WTC11 (cell line): ENCODE data around the gene CACTIN. TPM values are rescaled to one million over a fixed set of nuclear protein-coding genes. Genes with fewer than 3 reads are reported as not detected.

ENCODE experiments used
- ATAC-seq: fragments of 200-7000 bp; cut with Tn5 transposase; 2 replicates; pipeline ENCODE4 v1.10.0; 2021; ENCODE audit warnings: mild to moderate bottlenecking, moderate library complexity
- CTCF ChIA-PET: fragments of 300-600 bp; sonication (Branson Sonifier 250); formaldehyde crosslinking; loops from one replicate; lab custom pipeline; 2021; ENCODE audit warnings: antibody characterized with exemption; lab: Charles Lee
- POLR2A ChIA-PET: fragments of 350-600 bp; sonication (Branson Sonifier 250); formaldehyde crosslinking; loops from one replicate; lab custom pipeline; 2021; ENCODE audit warnings: antibody characterized with exemption; lab: Charles Lee
- DNase-seq: peaks from one replicate; pipeline ENCODE4 v3.0.0; 2021; ENCODE audit warnings: low spot score
- H3K27ac Mint-ChIP-seq: 2 replicates; pipeline ENCODE4 v1.8.0; 2021; ENCODE audit warnings: mixed read lengths
- H3K27me3 Mint-ChIP-seq: 2 replicates; pipeline ENCODE4 v1.8.0; 2021; ENCODE audit warnings: low read depth, mild to moderate bottlenecking, moderate library complexity, mixed read lengths
- H3K36me3 Mint-ChIP-seq: 2 replicates; pipeline ENCODE4 v1.8.0; 2021; ENCODE audit warnings: mixed read lengths
- H3K4me1 Mint-ChIP-seq: 2 replicates; pipeline ENCODE4 v1.8.0; 2022; ENCODE audit warnings: mixed read lengths
- H3K4me3 Mint-ChIP-seq: 2 replicates; pipeline ENCODE4 v1.8.0; 2021; ENCODE audit warnings: mild to moderate bottlenecking, moderate library complexity, mixed read lengths
- H3K9me3 Mint-ChIP-seq: 2 replicates; pipeline ENCODE4 v1.8.0; 2021; ENCODE audit warnings: mixed read lengths
- CREM ChIP-seq: sonication (generic); formaldehyde crosslinking; IDR thresholded peaks from 2 replicates; pipeline ENCODE4 v1.8.1; 2022; ENCODE audit warnings: mild to moderate bottlenecking, missing genetic modification reagents, moderate library complexity
- EMX1 ChIP-seq: fragments of 250-450 bp; sonication (Bioruptor Pico); IDR thresholded peaks from 2 replicates; pipeline ENCODE4 v1.8.0; 2021; ENCODE audit warnings: mild to moderate bottlenecking
- ETV6 ChIP-seq: sonication (generic); formaldehyde crosslinking; IDR thresholded peaks from 2 replicates; pipeline ENCODE4 v1.8.1; 2022; ENCODE audit warnings: mild to moderate bottlenecking, missing genetic modification reagents
- IRF2 ChIP-seq: sonication (generic); formaldehyde crosslinking; IDR thresholded peaks from 2 replicates; pipeline ENCODE4 v1.8.0; 2022; ENCODE audit warnings: low read depth, missing genetic modification reagents, borderline replicate concordance
- KAT7 ChIP-seq: sonication (generic); formaldehyde crosslinking; IDR thresholded peaks from 2 replicates; pipeline ENCODE4 v1.8.1; 2023; ENCODE audit warnings: missing genetic modification reagents, mild to moderate bottlenecking, borderline replicate concordance
- MXD4 ChIP-seq: fragments of 250-450 bp; sonication (Bioruptor Pico); IDR thresholded peaks from 2 replicates; pipeline ENCODE4 v1.8.0; 2021; ENCODE audit warnings: mild to moderate bottlenecking, moderate library complexity, borderline replicate concordance
- NFATC4 ChIP-seq: fragments of 250-450 bp; sonication (Bioruptor Pico); IDR thresholded peaks from 2 replicates; pipeline ENCODE4 v1.9.0; 2021; ENCODE audit warnings: mild to moderate bottlenecking
- NFE2L1 ChIP-seq: sonication (generic); formaldehyde crosslinking; IDR thresholded peaks from 2 replicates; pipeline ENCODE4 v1.8.1; 2023; ENCODE audit warnings: missing genetic modification reagents
- NR1H2 ChIP-seq: sonication (generic); formaldehyde crosslinking; IDR thresholded peaks from 2 replicates; pipeline ENCODE4 v1.9.0; 2021; ENCODE audit warnings: mild to moderate bottlenecking, moderate library complexity, missing genetic modification reagents
- SP1 ChIP-seq: sonication (generic); formaldehyde crosslinking; conservative IDR thresholded peaks from 2 replicates; pipeline ENCODE4 v1.8.1; 2022; ENCODE audit warnings: missing genetic modification reagents
- ZNF219 ChIP-seq: sonication (generic); formaldehyde crosslinking; IDR thresholded peaks from 2 replicates; pipeline ENCODE4 v1.8.0; 2023; ENCODE audit warnings: missing genetic modification reagents, mild to moderate bottlenecking, borderline replicate concordance
- ZNF396 ChIP-seq: fragments of 250-450 bp; sonication (Bioruptor Pico); IDR thresholded peaks from 2 replicates; pipeline ENCODE4 v1.8.0; 2021; ENCODE audit warnings: mild to moderate bottlenecking, moderate library complexity, borderline replicate concordance
- ZNF423 ChIP-seq: fragments of 250-450 bp; sonication (Bioruptor Pico); IDR thresholded peaks from 2 replicates; pipeline ENCODE4 v2.1.2; 2022; ENCODE audit warnings: mild to moderate bottlenecking, moderate library complexity
- total RNA-seq: library from RNA; stranded (reverse); gene quantifications from 3 replicates; pipeline ENCODE4 v1.2.3, GENCODE V29; 2021
- TF ChIP-seq, protein P1 (sequence below): fragments of 250-450 bp; sonication (Bioruptor Pico); IDR thresholded peaks from 2 replicates; pipeline ENCODE4 v1.9.0; 2021; ENCODE audit warnings: mild to moderate bottlenecking, borderline replicate concordance
- TF ChIP-seq, protein P2 (sequence below): fragments of 250-450 bp; sonication (Bioruptor Pico); IDR thresholded peaks from 2 replicates; pipeline ENCODE4 v1.9.0; 2021; ENCODE audit warnings: mild to moderate bottlenecking
- TF ChIP-seq, protein P3 (sequence below): sonication (generic); formaldehyde crosslinking; IDR thresholded peaks from 2 replicates; pipeline ENCODE4 v1.8.0; 2022; ENCODE audit warnings: mild to moderate bottlenecking, missing genetic modification reagents
- TF ChIP-seq, protein P4 (sequence below): sonication (generic); formaldehyde crosslinking; IDR thresholded peaks from 2 replicates; pipeline ENCODE4 v1.8.1; 2023; ENCODE audit warnings: mild to moderate bottlenecking, missing genetic modification reagents
- TF ChIP-seq, protein P5 (sequence below): sonication (generic); formaldehyde crosslinking; IDR thresholded peaks from 2 replicates; pipeline ENCODE4 v1.8.1; 2022; ENCODE audit warnings: low read depth, missing genetic modification reagents, borderline replicate concordance

The CACTIN gene
- total RNA-seq, 1 experiment from 2014 or later: 42.2 TPM

DNA sequence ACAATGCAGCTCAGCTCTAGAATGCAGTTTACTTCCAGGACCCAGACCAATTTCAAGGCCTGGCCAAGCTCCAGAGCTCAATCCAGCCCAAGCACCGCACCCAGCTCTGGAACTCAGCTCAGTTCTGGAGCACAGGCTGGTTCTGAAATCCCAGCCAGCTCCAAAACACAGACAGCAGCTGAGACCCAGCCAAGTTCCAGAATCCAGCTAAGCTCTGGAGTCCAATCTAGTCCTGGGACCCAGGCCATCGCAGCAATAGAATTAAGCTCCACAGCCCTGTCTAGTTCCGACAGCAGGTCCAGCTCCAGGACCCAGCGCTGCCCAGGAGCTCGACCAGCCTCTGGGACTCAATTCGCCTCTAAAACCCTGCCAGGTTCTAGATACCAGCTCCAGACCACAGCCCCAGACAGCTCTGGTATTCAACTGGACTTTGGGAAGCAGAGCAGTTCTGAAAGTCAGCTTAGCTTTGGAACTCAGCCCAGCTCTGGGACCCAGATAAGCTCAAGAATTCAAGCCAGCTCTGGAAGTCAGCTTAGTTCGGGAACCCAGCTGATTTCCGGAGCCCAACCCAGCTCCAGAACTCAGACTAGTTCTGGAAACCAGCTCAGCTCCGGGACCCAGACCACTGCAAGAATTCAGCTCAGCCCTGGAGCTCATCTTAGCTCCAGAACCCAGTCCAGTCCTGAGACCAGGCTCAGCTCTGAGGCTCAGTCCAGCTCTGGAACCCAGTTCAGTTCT lies 34.5 kb downstream of the CACTIN start (continued):
- TF ChIP-seq, protein P1, sequence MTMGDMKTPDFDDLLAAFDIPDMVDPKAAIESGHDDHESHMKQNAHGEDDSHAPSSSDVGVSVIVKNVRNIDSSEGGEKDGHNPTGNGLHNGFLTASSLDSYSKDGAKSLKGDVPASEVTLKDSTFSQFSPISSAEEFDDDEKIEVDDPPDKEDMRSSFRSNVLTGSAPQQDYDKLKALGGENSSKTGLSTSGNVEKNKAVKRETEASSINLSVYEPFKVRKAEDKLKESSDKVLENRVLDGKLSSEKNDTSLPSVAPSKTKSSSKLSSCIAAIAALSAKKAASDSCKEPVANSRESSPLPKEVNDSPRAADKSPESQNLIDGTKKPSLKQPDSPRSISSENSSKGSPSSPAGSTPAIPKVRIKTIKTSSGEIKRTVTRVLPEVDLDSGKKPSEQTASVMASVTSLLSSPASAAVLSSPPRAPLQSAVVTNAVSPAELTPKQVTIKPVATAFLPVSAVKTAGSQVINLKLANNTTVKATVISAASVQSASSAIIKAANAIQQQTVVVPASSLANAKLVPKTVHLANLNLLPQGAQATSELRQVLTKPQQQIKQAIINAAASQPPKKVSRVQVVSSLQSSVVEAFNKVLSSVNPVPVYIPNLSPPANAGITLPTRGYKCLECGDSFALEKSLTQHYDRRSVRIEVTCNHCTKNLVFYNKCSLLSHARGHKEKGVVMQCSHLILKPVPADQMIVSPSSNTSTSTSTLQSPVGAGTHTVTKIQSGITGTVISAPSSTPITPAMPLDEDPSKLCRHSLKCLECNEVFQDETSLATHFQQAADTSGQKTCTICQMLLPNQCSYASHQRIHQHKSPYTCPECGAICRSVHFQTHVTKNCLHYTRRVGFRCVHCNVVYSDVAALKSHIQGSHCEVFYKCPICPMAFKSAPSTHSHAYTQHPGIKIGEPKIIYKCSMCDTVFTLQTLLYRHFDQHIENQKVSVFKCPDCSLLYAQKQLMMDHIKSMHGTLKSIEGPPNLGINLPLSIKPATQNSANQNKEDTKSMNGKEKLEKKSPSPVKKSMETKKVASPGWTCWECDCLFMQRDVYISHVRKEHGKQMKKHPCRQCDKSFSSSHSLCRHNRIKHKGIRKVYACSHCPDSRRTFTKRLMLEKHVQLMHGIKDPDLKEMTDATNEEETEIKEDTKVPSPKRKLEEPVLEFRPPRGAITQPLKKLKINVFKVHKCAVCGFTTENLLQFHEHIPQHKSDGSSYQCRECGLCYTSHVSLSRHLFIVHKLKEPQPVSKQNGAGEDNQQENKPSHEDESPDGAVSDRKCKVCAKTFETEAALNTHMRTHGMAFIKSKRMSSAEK (CRISPR knock-in tag): no peak
- TF ChIP-seq ZNF423 (CRISPR knock-in tag) (no peak), NFATC4 (no peak), IRF2 (CRISPR knock-in tag) (no peak), ZNF396 (no peak), SP1 (CRISPR knock-in tag) (no peak)
- TF ChIP-seq, protein P2, sequence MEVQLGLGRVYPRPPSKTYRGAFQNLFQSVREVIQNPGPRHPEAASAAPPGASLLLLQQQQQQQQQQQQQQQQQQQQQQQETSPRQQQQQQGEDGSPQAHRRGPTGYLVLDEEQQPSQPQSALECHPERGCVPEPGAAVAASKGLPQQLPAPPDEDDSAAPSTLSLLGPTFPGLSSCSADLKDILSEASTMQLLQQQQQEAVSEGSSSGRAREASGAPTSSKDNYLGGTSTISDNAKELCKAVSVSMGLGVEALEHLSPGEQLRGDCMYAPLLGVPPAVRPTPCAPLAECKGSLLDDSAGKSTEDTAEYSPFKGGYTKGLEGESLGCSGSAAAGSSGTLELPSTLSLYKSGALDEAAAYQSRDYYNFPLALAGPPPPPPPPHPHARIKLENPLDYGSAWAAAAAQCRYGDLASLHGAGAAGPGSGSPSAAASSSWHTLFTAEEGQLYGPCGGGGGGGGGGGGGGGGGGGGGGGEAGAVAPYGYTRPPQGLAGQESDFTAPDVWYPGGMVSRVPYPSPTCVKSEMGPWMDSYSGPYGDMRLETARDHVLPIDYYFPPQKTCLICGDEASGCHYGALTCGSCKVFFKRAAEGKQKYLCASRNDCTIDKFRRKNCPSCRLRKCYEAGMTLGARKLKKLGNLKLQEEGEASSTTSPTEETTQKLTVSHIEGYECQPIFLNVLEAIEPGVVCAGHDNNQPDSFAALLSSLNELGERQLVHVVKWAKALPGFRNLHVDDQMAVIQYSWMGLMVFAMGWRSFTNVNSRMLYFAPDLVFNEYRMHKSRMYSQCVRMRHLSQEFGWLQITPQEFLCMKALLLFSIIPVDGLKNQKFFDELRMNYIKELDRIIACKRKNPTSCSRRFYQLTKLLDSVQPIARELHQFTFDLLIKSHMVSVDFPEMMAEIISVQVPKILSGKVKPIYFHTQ (CRISPR knock-in tag): no peak

DNA sequence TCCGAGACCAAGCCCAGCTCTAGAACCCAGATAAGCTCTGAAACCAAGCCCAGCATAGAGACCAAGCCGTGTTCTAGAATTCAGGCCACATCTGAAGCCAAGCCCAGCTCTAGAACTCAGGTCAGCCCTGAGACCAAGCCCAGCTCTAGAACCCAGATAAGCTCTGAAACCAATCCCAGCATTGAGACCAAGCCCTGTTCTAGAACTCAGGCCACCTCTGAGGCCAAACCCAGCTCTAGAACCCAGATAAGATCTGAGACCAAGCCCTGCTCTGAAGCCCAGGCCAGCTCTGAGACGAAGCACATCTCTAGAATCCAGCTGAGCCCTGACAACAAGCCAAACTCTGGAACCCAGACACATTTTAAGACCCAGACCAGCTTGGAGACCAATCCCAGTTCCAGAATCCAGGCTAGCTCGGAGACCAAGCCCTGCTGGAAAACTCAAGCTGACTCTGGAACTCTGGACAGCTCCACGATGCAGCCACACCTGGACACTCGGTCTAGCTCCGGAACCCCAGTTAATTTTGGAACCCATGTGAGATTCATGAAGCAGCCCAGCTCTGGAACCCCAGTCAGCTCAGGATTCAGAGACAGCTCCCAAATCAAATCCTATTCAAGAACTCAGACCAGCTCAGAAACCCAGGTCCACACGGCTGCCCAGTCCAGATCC lies 35.5 kb downstream of the CACTIN start:
- Mint-ChIP-seq H3K36me3 (0 out of 2 replicates have a peak, but pooled peaks cover 2% of the 10 kb centered on the region), H3K4me3 (no peak overlapping the region), H3K9me3 (peaks cover 17% of the 10 kb centered on the region), H3K27me3 (peaks cover 37% of the 10 kb centered on the region), H3K27ac (no peak overlapping the region), H3K4me1 (no peaks in the 10 kb centered on the region)
- no peak for TF ChIP-seq KAT7 (CRISPR knock-in tag)
- no peak for TF ChIP-seq EMX1
- no peak for TF ChIP-seq ETV6
- TF ChIP-seq ZNF219 (CRISPR knock-in tag): no peak
- TF ChIP-seq CREM: no peak
- no peak for TF ChIP-seq NR1H2 (CRISPR knock-in tag)
- no peak for TF ChIP-seq NFE2L1
- no peak for DNase-seq
- ATAC-seq: no peak
- POLR2A ChIA-PET: interaction anchor here (0.6 to 3.4 kb wide), 2 partner anchors 14 to 23 kb away, joined by 5 to 12 read pairs; no protein-coding TSS in a partner anchor
- CTCF ChIA-PET: interaction anchor here (0.5 to 4.1 kb wide), 15 partner anchors 8 to 266 kb away, joined by 3 to 25 read pairs (median 5); no protein-coding TSS in a partner anchor

DNA sequence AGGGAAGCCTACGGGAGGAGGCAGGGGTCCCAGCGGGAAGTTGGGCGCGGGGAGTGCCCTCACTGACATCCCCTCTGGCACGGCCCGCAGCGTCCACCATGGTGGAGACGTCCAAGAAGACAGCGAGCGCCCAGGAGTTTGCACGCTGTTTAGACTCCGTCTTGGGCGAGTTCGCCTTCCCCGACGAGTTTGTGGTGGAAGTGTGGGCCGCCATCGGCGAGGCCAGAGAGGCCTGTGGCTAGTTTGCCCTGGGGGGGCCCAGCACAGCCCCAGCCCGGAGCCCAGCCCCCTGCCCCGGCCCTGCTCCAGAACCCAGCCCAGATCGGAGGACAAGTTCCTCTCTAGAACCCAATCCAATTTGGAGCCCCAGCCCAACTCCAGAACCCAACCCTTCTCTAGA lies 36.6 kb downstream of the CACTIN start:
- CTCF ChIA-PET: interaction anchor here (1.1 to 4.1 kb wide), 4 partner anchors 10 to 30 kb away, joined by 3 to 17 read pairs (median 8); no protein-coding TSS in a partner anchor
- TF ChIP-seq, protein P3, sequence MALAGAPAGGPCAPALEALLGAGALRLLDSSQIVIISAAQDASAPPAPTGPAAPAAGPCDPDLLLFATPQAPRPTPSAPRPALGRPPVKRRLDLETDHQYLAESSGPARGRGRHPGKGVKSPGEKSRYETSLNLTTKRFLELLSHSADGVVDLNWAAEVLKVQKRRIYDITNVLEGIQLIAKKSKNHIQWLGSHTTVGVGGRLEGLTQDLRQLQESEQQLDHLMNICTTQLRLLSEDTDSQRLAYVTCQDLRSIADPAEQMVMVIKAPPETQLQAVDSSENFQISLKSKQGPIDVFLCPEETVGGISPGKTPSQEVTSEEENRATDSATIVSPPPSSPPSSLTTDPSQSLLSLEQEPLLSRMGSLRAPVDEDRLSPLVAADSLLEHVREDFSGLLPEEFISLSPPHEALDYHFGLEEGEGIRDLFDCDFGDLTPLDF (CRISPR knock-in tag): no peak
- TF ChIP-seq, protein P4, sequence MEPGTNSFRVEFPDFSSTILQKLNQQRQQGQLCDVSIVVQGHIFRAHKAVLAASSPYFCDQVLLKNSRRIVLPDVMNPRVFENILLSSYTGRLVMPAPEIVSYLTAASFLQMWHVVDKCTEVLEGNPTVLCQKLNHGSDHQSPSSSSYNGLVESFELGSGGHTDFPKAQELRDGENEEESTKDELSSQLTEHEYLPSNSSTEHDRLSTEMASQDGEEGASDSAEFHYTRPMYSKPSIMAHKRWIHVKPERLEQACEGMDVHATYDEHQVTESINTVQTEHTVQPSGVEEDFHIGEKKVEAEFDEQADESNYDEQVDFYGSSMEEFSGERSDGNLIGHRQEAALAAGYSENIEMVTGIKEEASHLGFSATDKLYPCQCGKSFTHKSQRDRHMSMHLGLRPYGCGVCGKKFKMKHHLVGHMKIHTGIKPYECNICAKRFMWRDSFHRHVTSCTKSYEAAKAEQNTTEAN (CRISPR knock-in tag): no peak
- TF ChIP-seq, protein P5, sequence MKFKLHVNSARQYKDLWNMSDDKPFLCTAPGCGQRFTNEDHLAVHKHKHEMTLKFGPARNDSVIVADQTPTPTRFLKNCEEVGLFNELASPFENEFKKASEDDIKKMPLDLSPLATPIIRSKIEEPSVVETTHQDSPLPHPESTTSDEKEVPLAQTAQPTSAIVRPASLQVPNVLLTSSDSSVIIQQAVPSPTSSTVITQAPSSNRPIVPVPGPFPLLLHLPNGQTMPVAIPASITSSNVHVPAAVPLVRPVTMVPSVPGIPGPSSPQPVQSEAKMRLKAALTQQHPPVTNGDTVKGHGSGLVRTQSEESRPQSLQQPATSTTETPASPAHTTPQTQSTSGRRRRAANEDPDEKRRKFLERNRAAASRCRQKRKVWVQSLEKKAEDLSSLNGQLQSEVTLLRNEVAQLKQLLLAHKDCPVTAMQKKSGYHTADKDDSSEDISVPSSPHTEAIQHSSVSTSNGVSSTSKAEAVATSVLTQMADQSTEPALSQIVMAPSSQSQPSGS (CRISPR knock-in tag): no peak
- no peak for TF ChIP-seq ZNF396
- no peak for TF ChIP-seq MXD4 (CRISPR knock-in tag)
- TF ChIP-seq, all 79 proteins: peak for 0
- DNase-seq (no peak), ATAC-seq (no peak)
- H3K27me3 Mint-ChIP-seq: peaks cover 44% of the 10 kb centered on the region
- H3K36me3 Mint-ChIP-seq: 0 out of 2 replicates have a peak, but pooled peaks cover 2% of the 10 kb centered on the region
- POLR2A ChIA-PET: interaction anchor here (3.4 kb wide), 1 partner anchor 13 kb away, joined by 12 read pairs; no protein-coding TSS in a partner anchor
- H3K9me3 Mint-ChIP-seq: peaks cover 17% of the 10 kb centered on the region
- H3K4me1 Mint-ChIP-seq: no peaks in the 10 kb centered on the region
- no peak overlapping the region for H3K4me3 Mint-ChIP-seq
- H3K27ac Mint-ChIP-seq: no peak overlapping the region
